GM19239 (cell line): Measurements from ENCODE around the gene SH3PXD2A.
"Not testable (repeated sequence)": the region's sequence is repeated elsewhere in the genome, so short reads cannot be mapped to it uniquely, and the experiment has no call there.

ENCODE experiments used
- DNase-seq: peaks from one replicate; pipeline ENCODE4 v3.0.0; 2011; ENCODE audit warnings: low spot score; ENCODE audit not compliant: insufficient read length
- FAIRE-seq: peaks from 2 replicates; lab custom pipeline; 2011; peaks lifted over from hg19 to GRCh38; lab: Jason Lieb, UNC

Gene SH3PXD2A

GRCh38 chr10:103645141-103646054 lies 210.0 kb downstream of the SH3PXD2A start:
- DNase-seq (no peak), FAIRE-seq (no peak)

- no peak for DNase-seq
- no peak for FAIRE-seq
These were observed 212.0 kb downstream of the SH3PXD2A start for GRCh38 chr10:103643381-103643780.

- no peak for FAIRE-seq
- DNase-seq, result no peak
These were observed 214.1 kb downstream of the SH3PXD2A start for GRCh38 chr10:103641326-103641725.

- FAIRE-seq (no peak), DNase-seq (no peak)
These were observed 214.8 kb downstream of the SH3PXD2A start for GRCh38 chr10:103640436-103641181.

- DNase-seq, result no peak
- FAIRE-seq, result no peak
These were observed 216.4 kb downstream of the SH3PXD2A start for GRCh38 chr10:103638948-103639347.

- FAIRE-seq, result no peak
- no peak for DNase-seq
These were observed 217.3 kb downstream of the SH3PXD2A start for GRCh38 chr10:103637927-103638557.

GRCh38 chr10:103637011-103637410 lies 218.4 kb downstream of the SH3PXD2A start:
- DNase-seq, result no peak
- FAIRE-seq, result no peak

- DNase-seq (no peak), FAIRE-seq (no peak)
These were observed 218.9 kb downstream of the SH3PXD2A start for GRCh38 chr10:103636492-103636891.

- DNase-seq, result no peak
- FAIRE-seq, result no peak
These were observed 219.8 kb downstream of the SH3PXD2A start for GRCh38 chr10:103635580-103635979.

- FAIRE-seq, result no peak
- no peak for DNase-seq
These were observed 221.5 kb downstream of the SH3PXD2A start for GRCh38 chr10:103633846-103634245.

GRCh38 chr10:103632871-103633270 lies 222.5 kb downstream of the SH3PXD2A start:
- not testable (repeated sequence) for FAIRE-seq, DNase-seq

GRCh38 chr10:103632247-103632642 lies 223.1 kb downstream of the SH3PXD2A start:
- DNase-seq, result no peak
- no peak for FAIRE-seq

- no peak for FAIRE-seq
- DNase-seq, result no peak
These were observed 225.2 kb downstream of the SH3PXD2A start for GRCh38 chr10:103630156-103630555.

GRCh38 chr10:103629581-103629980 lies 225.8 kb downstream of the SH3PXD2A start:
- FAIRE-seq (no peak), DNase-seq (no peak)

- DNase-seq (no peak), FAIRE-seq (no peak)
These were observed 227.5 kb downstream of the SH3PXD2A start for GRCh38 chr10:103627893-103628292.

GRCh38 chr10:103627111-103627892 lies 228.1 kb downstream of the SH3PXD2A start:
- FAIRE-seq (no peak), DNase-seq (no peak)

GRCh38 chr10:103626178-103626577 lies 229.2 kb downstream of the SH3PXD2A start:
- no peak for FAIRE-seq
- no peak for DNase-seq

GRCh38 chr10:103622935-103623574 lies 232.3 kb downstream of the SH3PXD2A start:
- DNase-seq (no peak), FAIRE-seq (no peak)

GRCh38 chr10:103622286-103622685 lies 233.1 kb downstream of the SH3PXD2A start:
- no peak for FAIRE-seq
- DNase-seq, result no peak

- FAIRE-seq, result no peak
- no peak for DNase-seq
These were observed 233.6 kb downstream of the SH3PXD2A start for GRCh38 chr10:103621783-103622125.
